Measurements from ENCODE around the gene CALM1.

Gene CALM1

DNA sequence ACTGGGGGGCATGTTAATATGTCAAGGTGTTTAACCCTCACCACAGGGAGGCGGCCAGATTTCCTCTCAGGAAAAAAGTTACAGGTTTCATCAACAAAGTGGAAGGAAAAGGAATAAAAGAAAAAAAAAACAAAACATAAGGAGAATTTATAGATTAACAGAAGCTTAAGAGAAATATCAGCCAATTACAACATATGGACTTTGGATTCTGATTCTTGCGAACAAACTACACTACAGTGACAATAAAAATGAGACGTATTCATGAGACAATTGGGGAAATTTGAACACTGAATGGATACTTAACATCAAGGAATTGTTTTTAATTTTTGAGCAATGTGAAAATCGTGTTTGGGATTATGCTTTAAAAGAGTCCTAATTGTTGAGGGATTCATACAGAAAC, 60.4 kb downstream of the CALM1 start:
- no peak overlapping the region for H2AK5ac ChIP-seq (ENCODE audit: low read length)
- H2BK5ac ChIP-seq (ENCODE audit: low read depth, low read length, poor library complexity): no peak overlapping the region
- H3K4me3 ChIP-seq (ENCODE audit: low read depth, low read length): no peak overlapping the region
- no peak overlapping the region for H2AFZ ChIP-seq (ENCODE audit: insufficient read depth, low read length, poor library complexity)
- no peaks in the 10 kb centered on the region for H3K27me3 ChIP-seq (ENCODE audit: insufficient read depth, low read length)
- H3K14ac ChIP-seq (ENCODE audit: low read length): no peak overlapping the region
- H3K4me2 ChIP-seq (ENCODE audit: low read length): no peak overlapping the region
- H3K9ac ChIP-seq (ENCODE audit: low read length): no peak overlapping the region
- H3K23ac ChIP-seq (ENCODE audit: low read length): no peak overlapping the region
- DNase-seq: no peak
- no peak overlapping the region for H3K4ac ChIP-seq (ENCODE audit: low read depth, low read length)
- H3K4me1 ChIP-seq (ENCODE audit: control insufficient read depth in 1 of 2, insufficient read depth in 2 of 2, low read length in 2 of 2): peaks cover 10 to 16% of the 10 kb centered on the region in 2 experiments
- no peak overlapping the region for H4K8ac ChIP-seq (ENCODE audit: low read depth, low read length)
- no peak overlapping the region for H3K18ac ChIP-seq (ENCODE audit: low read length)
- no CpG with 5 or more reads among the region's 4 CpGs for WGBS (ENCODE audit: extremely low coverage, insufficient coverage, insufficient read length)
- H3K9me3 ChIP-seq (ENCODE audit: insufficient read depth, low read depth, low read length): peaks cover 2% of the 10 kb centered on the region
- H2BK120ac ChIP-seq (ENCODE audit: insufficient read depth, low read length, poor library complexity): no peak overlapping the region
- H3K79me2 ChIP-seq (ENCODE audit: control insufficient read depth, insufficient read depth, low read length, poor library complexity): no peaks in the 10 kb centered on the region
- H3K27ac ChIP-seq (ENCODE audit: low read depth, low read length): no peak overlapping the region
- no peaks in the 10 kb centered on the region for H3K36me3 ChIP-seq (ENCODE audit: control insufficient read depth in 1 of 2, insufficient read depth in 2 of 2, low read length in 2 of 2)
- no peak overlapping the region for H4K12ac ChIP-seq (ENCODE audit: low read depth, low read length)
- no peak overlapping the region for H4K91ac ChIP-seq (ENCODE audit: low read depth, low read length)
- H2BK12ac ChIP-seq (ENCODE audit: low read length): no peak overlapping the region
- peaks cover 12% of the 10 kb centered on the region for H3K79me1 ChIP-seq (ENCODE audit: low read length)

Measured in trophoblast cell (in vitro differentiated cells and primary cell).